ENCODE results near the gene BEX4.
"Not testable (repeated sequence)": the region's sequence is repeated elsewhere in the genome, so short reads cannot be mapped to it uniquely, and the experiment has no call there.

- not testable (repeated sequence) for TF ChIP-seq CTCF, POLR2A (IDR thresholded peaks at IDR 0.05)
Observed at GRCh38 chrX:103198668-103199067, 16.2 kb upstream of the BEX4 start.

All from right lobe of liver (tissue), 4 donors.